GM18499 (cell line): ENCODE measurements around the gene CCL19.

Source experiments
- ATAC-seq: cut with Tn5 transposase; IDR thresholded peaks from one replicate; pipeline ENCODE4 v1.9.1; 2021; ENCODE audit warnings: moderate number of reproducible peaks; ENCODE audit not compliant: insufficient read depth, unreplicated experiment

The CCL19 gene

GRCh38 chr9:34665067-34665380, 26.1 kb downstream of the CCL19 start:
- peak; percentile 13 for ATAC-seq

GRCh38 chr9:34664281-34665066, 26.6 kb downstream of the CCL19 start:
- ATAC-seq: no peak

GRCh38 chr9:34663303-34663605, 27.8 kb downstream of the CCL19 start:
- ATAC-seq: no peak

GRCh38 chr9:34662526-34663302, 28.4 kb downstream of the CCL19 start, which contains the start of gene CCL27:
Gene CCL27 (minus strand): TSS chr9:34662657. CDS start chr9:34662633, 24 bp downstream.
- no peak for ATAC-seq

- ATAC-seq: no peak
These were observed 31.4 kb downstream of the CCL19 start for GRCh38 chr9:34659592-34660253.

- ATAC-seq: no peak
These were observed 32.6 kb downstream of the CCL19 start for GRCh38 chr9:34658461-34658860.

GRCh38 chr9:34656992-34657391, 34.1 kb downstream of the CCL19 start:
- no peak for ATAC-seq

GRCh38 chr9:34655394-34655793, 35.7 kb downstream of the CCL19 start:
- ATAC-seq: no peak

- no peak for ATAC-seq
These were observed 36.6 kb downstream of the CCL19 start for GRCh38 chr9:34654323-34655051.

GRCh38 chr9:34653151-34654072, 37.7 kb downstream of the CCL19 start:
- no peak for ATAC-seq

GRCh38 chr9:34652602-34653000, 38.5 kb downstream of the CCL19 start:
- ATAC-seq: no peak

GRCh38 chr9:34651876-34652601, 39.0 kb downstream of the CCL19 start, which contains the start of gene IL11RA:
Gene IL11RA (plus strand): TSS chr9:34652185. CDS start chr9:34655218, 3,033 bp downstream.
- no peak for ATAC-seq

GRCh38 chr9:34651321-34651720, 39.8 kb downstream of the CCL19 start:
- no peak for ATAC-seq

- no peak for ATAC-seq
These were observed 40.3 kb downstream of the CCL19 start for GRCh38 chr9:34650816-34651215.

- ATAC-seq: no peak
These were observed 42.4 kb downstream of the CCL19 start for GRCh38 chr9:34648673-34649072.

- ATAC-seq: no peak
These were observed 43.4 kb downstream of the CCL19 start for GRCh38 chr9:34647651-34648050.

GRCh38 chr9:34647084-34647403, 44.0 kb downstream of the CCL19 start:
- no peak for ATAC-seq

- peak; percentile 60 for ATAC-seq
These were observed 44.6 kb downstream of the CCL19 start, which contains the start of gene GALT for GRCh38 chr9:34646211-34647083. Gene GALT (plus strand): TSS chr9:34646675. CDS start chr9:34646705, 30 bp downstream.
